ENCODE results near the gene KCNH4.

DNA sequence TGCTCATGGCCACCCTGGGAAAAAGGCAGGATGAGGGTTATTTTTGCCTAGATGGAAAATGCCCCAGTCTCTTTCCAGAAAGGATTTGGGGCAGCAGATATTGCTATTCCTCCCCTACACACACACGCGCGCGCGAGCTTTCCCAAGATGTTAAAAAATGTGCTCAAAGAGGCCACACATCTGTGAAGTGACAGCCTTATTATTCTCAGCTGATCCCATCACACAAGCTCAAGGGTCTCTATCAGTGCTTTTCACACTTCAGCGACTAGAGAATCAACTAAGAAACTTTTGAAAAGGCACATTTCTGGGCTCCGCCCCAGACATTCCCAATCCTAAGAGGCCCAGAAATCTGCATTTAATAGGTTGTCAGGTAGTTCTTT, 20.4 kb downstream of the KCNH4 start:
- TF ChIP-seq CTCF (IDR thresholded peaks at IDR 0.05) = no peak
- TF ChIP-seq POLR2AphosphoS5 (IDR thresholded peaks at IDR 0.05) = no peak
- TF ChIP-seq POLR2A (IDR thresholded peaks at IDR 0.05) = no peak
